PC-3 (cell line): ENCODE measurements around the gene CNTLN.

Experiments used
- EZH2 ChIP-seq: fragments of 300-600 bp; sonication (generic); IDR thresholded peaks from one replicate; pipeline ENCODE4 v1.6.1; 2017; ENCODE audit warnings: antibody characterized with exemption, mild to moderate bottlenecking, low read length; ENCODE audit not compliant: unreplicated experiment
- EZH2phosphoT487 ChIP-seq: fragments of 300-600 bp; sonication (generic); IDR thresholded peaks from 2 replicates; pipeline ENCODE4 v1.6.1; 2018; ENCODE audit warnings: mild to moderate bottlenecking, antibody characterized with exemption, low read length, borderline replicate concordance
- TF ChIP-seq, protein P1 (sequence below): fragments of 300-600 bp; sonication (generic); conservative IDR thresholded peaks from 2 replicates; pipeline ENCODE4 v1.5.1; 2017; ENCODE audit warnings: antibody characterized with exemption, low read depth, mild to moderate bottlenecking, low read length

DNA sequence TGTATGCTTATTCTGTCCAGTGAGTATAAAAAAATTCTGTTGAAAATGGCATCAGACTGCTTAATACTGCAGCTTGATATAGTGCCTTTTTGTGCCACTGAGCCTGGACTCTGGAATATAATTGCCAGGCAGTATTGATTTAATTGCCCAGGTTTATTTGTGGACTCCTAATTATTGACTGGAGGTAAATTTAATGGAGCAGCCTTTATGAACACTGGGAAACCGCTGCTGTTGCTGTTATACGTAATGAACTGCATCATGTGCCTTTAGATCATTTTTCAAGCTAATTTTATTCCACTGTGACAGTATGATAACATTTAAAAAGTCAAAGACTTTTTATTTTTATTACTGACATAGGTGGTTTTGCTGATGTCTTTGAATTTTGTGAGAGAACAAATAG, 353.8 kb downstream of the CNTLN start:
- TF ChIP-seq, protein P1, sequence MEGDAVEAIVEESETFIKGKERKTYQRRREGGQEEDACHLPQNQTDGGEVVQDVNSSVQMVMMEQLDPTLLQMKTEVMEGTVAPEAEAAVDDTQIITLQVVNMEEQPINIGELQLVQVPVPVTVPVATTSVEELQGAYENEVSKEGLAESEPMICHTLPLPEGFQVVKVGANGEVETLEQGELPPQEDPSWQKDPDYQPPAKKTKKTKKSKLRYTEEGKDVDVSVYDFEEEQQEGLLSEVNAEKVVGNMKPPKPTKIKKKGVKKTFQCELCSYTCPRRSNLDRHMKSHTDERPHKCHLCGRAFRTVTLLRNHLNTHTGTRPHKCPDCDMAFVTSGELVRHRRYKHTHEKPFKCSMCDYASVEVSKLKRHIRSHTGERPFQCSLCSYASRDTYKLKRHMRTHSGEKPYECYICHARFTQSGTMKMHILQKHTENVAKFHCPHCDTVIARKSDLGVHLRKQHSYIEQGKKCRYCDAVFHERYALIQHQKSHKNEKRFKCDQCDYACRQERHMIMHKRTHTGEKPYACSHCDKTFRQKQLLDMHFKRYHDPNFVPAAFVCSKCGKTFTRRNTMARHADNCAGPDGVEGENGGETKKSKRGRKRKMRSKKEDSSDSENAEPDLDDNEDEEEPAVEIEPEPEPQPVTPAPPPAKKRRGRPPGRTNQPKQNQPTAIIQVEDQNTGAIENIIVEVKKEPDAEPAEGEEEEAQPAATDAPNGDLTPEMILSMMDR: no peak
- no peak for TF ChIP-seq EZH2
- no peak for TF ChIP-seq EZH2phosphoT487
